ENCODE data around the gene SRRM3.

Gene SRRM3

DNA sequence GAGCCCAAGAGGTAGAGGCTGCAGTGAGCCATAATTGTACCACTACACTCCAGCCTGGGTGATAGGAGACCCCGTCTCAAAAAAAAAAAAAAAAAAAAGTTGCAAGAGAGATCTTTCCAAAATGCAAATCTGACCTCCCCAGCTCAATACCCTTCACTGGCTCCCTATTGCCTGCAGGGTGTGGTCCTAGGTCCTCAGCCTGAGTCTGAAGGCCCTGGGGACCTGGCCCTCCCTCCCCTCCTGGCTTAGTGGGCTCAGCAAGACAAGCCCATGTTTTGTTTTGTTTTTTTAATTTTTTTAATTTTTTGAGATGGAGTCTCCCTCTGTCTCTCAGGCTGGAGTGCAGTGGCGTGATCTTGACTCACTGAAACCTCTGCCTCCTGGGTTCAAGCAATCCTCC lies 20.6 kb downstream of the SRRM3 start:
- Histone ChIP-seq H3K4me2 (ENCODE audit: low read length) (no peak overlapping the region), H3K9me3 (ENCODE audit: control insufficient read depth, insufficient read depth, low read length) (no peaks in the 10 kb centered on the region), H4K20me1 (ENCODE audit: control insufficient read depth, insufficient read depth, low read depth, low read length) (no peaks in the 10 kb centered on the region), H3K9me2 (replicated peaks; ENCODE audit: control insufficient read depth, low read length) (no peaks in the 10 kb centered on the region), H3K4me1 (ENCODE audit: control insufficient read depth, low read length) (no peaks in the 10 kb centered on the region), H3K27me3 (ENCODE audit: control insufficient read depth, low read length) (no peaks in the 10 kb centered on the region; the same call in 1 of the 2 replicates), H3F3A (ENCODE audit: control insufficient read depth, insufficient read depth) (no peaks in the 10 kb centered on the region), H3K79me2 (ENCODE audit: control insufficient read depth, low read length) (no peaks in the 10 kb centered on the region), H3K4me3 (ENCODE audit: low read length) (no peak overlapping the region), H3K27ac (ENCODE audit: low read depth, low read length) (no peak overlapping the region), H3K36me3 (ENCODE audit: control insufficient read depth, low read length) (no peaks in the 10 kb centered on the region)
- no peak for TF ChIP-seq EZH2phosphoT487 (IDR thresholded peaks at IDR 0.05; ENCODE audit: borderline replicate concordance, low read length)
- TF ChIP-seq, protein P1, sequence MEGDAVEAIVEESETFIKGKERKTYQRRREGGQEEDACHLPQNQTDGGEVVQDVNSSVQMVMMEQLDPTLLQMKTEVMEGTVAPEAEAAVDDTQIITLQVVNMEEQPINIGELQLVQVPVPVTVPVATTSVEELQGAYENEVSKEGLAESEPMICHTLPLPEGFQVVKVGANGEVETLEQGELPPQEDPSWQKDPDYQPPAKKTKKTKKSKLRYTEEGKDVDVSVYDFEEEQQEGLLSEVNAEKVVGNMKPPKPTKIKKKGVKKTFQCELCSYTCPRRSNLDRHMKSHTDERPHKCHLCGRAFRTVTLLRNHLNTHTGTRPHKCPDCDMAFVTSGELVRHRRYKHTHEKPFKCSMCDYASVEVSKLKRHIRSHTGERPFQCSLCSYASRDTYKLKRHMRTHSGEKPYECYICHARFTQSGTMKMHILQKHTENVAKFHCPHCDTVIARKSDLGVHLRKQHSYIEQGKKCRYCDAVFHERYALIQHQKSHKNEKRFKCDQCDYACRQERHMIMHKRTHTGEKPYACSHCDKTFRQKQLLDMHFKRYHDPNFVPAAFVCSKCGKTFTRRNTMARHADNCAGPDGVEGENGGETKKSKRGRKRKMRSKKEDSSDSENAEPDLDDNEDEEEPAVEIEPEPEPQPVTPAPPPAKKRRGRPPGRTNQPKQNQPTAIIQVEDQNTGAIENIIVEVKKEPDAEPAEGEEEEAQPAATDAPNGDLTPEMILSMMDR (IDR thresholded peaks at IDR 0.05; ENCODE audit: low read depth, low read length, poor library complexity, severe bottlenecking): no peak

DNA sequence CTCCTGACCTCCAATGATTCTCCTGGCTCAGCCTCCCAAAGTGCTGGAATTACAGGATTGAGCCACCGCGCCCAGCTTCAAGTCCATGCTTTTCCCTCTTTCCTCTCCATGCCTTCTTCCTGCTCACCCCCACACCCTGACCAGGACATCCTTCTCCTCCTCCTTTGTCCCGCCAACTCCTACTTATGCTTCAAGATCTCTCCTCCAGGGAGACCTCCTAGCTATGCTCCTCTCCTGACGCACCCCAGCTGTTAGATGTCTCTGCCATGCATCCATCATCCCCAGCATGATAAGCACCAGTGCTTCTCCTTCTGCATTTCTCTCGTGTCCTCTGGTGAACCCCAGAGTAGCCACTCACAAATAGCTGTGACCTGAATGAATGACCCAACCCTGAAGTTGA lies 21.1 kb downstream of the SRRM3 start:
- Histone ChIP-seq H3K9me2 (replicated peaks; ENCODE audit: control insufficient read depth, low read length) (no peaks in the 10 kb centered on the region), H3K4me2 (ENCODE audit: low read length) (no peak overlapping the region), H3K4me3 (ENCODE audit: low read length) (no peak overlapping the region), H3K27ac (ENCODE audit: low read depth, low read length) (no peak overlapping the region), H4K20me1 (ENCODE audit: control insufficient read depth, insufficient read depth, low read depth, low read length) (no peaks in the 10 kb centered on the region), H3K36me3 (ENCODE audit: control insufficient read depth, low read length) (no peaks in the 10 kb centered on the region), H3K27me3 (ENCODE audit: control insufficient read depth, low read length) (no peaks in the 10 kb centered on the region; the same call in 1 of the 2 replicates), H3K79me2 (ENCODE audit: control insufficient read depth, low read length) (no peaks in the 10 kb centered on the region), H3K4me1 (ENCODE audit: control insufficient read depth, low read length) (no peaks in the 10 kb centered on the region), H3K9me3 (ENCODE audit: control insufficient read depth, insufficient read depth, low read length) (no peaks in the 10 kb centered on the region), H3F3A (ENCODE audit: control insufficient read depth, insufficient read depth) (no peaks in the 10 kb centered on the region)
- TF ChIP-seq EZH2phosphoT487 (IDR thresholded peaks at IDR 0.05; ENCODE audit: borderline replicate concordance, low read length): no peak
- TF ChIP-seq, protein P1 (IDR thresholded peaks at IDR 0.05; ENCODE audit: low read depth, low read length, poor library complexity, severe bottlenecking): no peak

DNA sequence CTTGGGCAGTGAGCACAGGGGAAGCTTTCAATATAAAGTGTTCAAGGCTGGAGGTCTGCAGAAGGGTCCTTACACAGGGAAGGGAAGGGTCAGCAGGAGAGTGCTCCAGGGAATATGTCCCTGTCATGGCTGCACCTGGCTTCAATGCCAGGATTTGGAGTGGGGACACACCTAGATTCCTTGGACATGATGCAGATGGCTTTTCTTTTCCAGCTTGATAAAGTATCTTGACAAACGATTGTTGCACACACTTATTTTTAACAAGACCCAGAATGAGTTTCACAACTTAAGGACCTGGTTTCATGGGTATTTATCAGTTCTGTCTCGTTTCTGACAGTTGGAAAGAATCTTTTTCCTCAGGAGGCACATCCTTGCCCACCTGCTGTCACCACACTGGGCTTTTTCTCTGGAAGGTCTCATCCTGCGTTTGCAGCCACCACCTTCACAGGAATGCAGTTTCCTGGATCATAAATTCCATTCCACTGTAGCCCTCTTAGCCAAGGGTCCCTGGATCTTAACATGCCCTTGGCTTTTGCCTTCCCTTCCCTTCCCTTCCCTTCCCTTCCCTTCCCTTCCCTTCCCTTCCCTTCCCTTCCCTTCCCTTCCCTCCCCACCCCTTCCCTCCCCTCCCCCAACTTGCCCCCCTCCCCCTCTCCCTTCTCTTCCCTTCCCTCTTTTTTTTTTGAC lies 21.7 kb downstream of the SRRM3 start:
- Histone ChIP-seq H3K9me2 (replicated peaks; ENCODE audit: control insufficient read depth, low read length) (no peaks in the 10 kb centered on the region), H4K20me1 (ENCODE audit: control insufficient read depth, insufficient read depth, low read depth, low read length) (no peaks in the 10 kb centered on the region), H3K4me1 (ENCODE audit: control insufficient read depth, low read length) (no peaks in the 10 kb centered on the region), H3K27me3 (ENCODE audit: control insufficient read depth, low read length) (no peaks in the 10 kb centered on the region), H3F3A (ENCODE audit: control insufficient read depth, insufficient read depth) (no peaks in the 10 kb centered on the region), H3K9me3 (ENCODE audit: control insufficient read depth, insufficient read depth, low read length) (no peaks in the 10 kb centered on the region), H3K4me3 (ENCODE audit: low read length) (no peak overlapping the region), H3K4me2 (ENCODE audit: low read length) (no peak overlapping the region), H3K36me3 (ENCODE audit: control insufficient read depth, low read length) (no peaks in the 10 kb centered on the region), H3K27ac (ENCODE audit: low read depth, low read length) (no peak overlapping the region), H3K79me2 (ENCODE audit: control insufficient read depth, low read length) (no peaks in the 10 kb centered on the region)
- no peak for TF ChIP-seq EZH2phosphoT487 (IDR thresholded peaks at IDR 0.05; ENCODE audit: borderline replicate concordance, low read length)
- TF ChIP-seq, protein P1 (IDR thresholded peaks at IDR 0.05; ENCODE audit: low read depth, low read length, poor library complexity, severe bottlenecking): no peak
